HL-60 (cell line): Measurements from ENCODE around the gene ADNP.

Experiments used
- DNase-seq, 2 experiments: peaks; one replicate each; pipeline ENCODE4 v3.0.0-alpha.2; 2010 to 2020; ENCODE audit warnings: low read depth in 1 of 2, low spot score in 1 of 2
- H3K27ac ChIP-seq: fragments of 250-450 bp; sonication (Bioruptor Pico); replicated peaks from 2 replicates; pipeline ENCODE4 v1.5.1; 2020; ENCODE audit warnings: mild to moderate bottlenecking, moderate library complexity
- H3K27me3 ChIP-seq: fragments of 250-450 bp; sonication (Bioruptor Pico); 2 replicates; pipeline ENCODE4 v1.5.1; 2021; ENCODE audit warnings: mild to moderate bottlenecking, moderate library complexity; ENCODE audit not compliant: insufficient read depth, poor library complexity, severe bottlenecking
- H3K4me3 ChIP-seq: replicated peaks from 2 replicates; pipeline ENCODE4 v1.5.1; 2011; ENCODE audit warnings: mild to moderate bottlenecking, control low read depth, low read length; ENCODE audit not compliant: insufficient read depth
- CTCF ChIP-seq: IDR thresholded peaks from one replicate; pipeline ENCODE4 v1.5.1; 2011; ENCODE audit warnings: low read length, control low read depth, inconsistent platforms; ENCODE audit not compliant: insufficient read depth
- GABPA ChIP-seq: IDR thresholded peaks from 2 replicates; pipeline ENCODE4 v1.6.1; 2012; ENCODE audit warnings: low read depth
- POLR2AphosphoS5 ChIP-seq: IDR thresholded peaks from 2 replicates; pipeline ENCODE4 v1.6.1; 2012; ENCODE audit warnings: low read depth
- REST ChIP-seq: IDR thresholded peaks from 2 replicates; pipeline ENCODE4 v1.6.1; 2012; ENCODE audit warnings: low read depth; ENCODE audit not compliant: insufficient replicate concordance
- SPI1 ChIP-seq: IDR thresholded peaks from 2 replicates; pipeline ENCODE4 v1.6.1; 2012; ENCODE audit warnings: low read depth, mild to moderate bottlenecking, borderline replicate concordance

ADNP gene

GRCh38 chr20:50872560-50873425 lies 58.4 kb downstream of the ADNP start:
- no peak overlapping the region for H3K27ac ChIP-seq
- H3K27me3 ChIP-seq = no peaks in the 10 kb centered on the region
- TF ChIP-seq GABPA = no peak
- no peak overlapping the region for H3K4me3 ChIP-seq
- no peak for DNase-seq

DNA sequence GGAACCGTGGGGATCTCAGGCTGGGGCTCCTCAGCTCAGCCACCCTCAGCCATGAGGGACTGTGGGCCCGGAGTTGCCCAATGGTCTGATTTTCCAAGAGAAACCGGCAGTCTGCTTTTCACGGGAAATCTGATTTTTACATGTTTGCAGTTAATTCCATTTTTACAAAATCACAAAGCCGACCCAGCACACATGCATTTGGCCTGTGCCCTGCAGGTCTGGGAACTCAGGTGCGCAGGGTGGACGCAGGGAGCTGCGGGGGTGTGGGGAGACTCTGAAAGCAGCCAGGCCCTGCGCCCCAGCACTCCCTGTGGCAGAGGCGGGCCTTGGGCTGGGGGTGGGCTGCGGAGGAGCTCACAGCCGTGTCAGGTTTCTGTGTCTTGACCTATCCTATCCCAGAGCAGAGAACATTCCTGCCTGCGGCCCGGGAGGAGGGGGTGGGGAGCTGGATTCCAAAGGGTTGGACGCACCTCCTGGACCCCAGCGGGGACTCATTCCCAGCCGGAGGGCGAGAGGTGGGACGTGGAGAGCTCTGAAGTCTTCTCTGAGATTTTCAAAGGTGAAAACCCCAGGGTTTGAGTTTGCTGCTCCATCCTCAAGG lies 60.6 kb downstream of the ADNP start:
- no peaks in the 10 kb centered on the region for H3K27me3 ChIP-seq
- DNase-seq = no peak
- TF ChIP-seq REST (no peak), POLR2AphosphoS5 (no peak), SPI1 (no peak), CTCF (no peak), GABPA (no peak)
- no peak overlapping the region for H3K27ac ChIP-seq
- H3K4me3 ChIP-seq = no peak overlapping the region

GRCh38 chr20:50868509-50869495 lies 62.4 kb downstream of the ADNP start:
- TF ChIP-seq POLR2AphosphoS5 (no peak), CTCF (no peak), SPI1 (no peak), GABPA (no peak), REST (no peak)
- Histone ChIP-seq H3K27me3 (no peaks in the 10 kb centered on the region), H3K27ac (no peak overlapping the region), H3K4me3 (no peak overlapping the region)
- no peak for DNase-seq

GRCh38 chr20:50867805-50868204 lies 63.4 kb downstream of the ADNP start:
- Histone ChIP-seq H3K27me3 (no peaks in the 10 kb centered on the region), H3K27ac (no peak overlapping the region), H3K4me3 (no peak overlapping the region)
- DNase-seq = no peak
- TF ChIP-seq REST (no peak), GABPA (no peak), CTCF (no peak), SPI1 (no peak), POLR2AphosphoS5 (no peak)
